Stimulated activated CD8-positive, alpha-beta memory T cell treated with anti-CD3 and anti-CD28 coated beads, Interleukin-2, amount 100 ng/mL, for 1 hour (primary cell): ENCODE results near the gene ONECUT1.

Experiments
- DNase-seq, 2 donors: peaks; one replicate each; pipeline ENCODE4 v3.0.0-alpha.2; 2020; ENCODE audit warnings: low read depth in 2 of 2

Gene ONECUT1

GRCh38 chr15:52796753-52797520 lies 6.8 kb upstream of the ONECUT1 start:
- DNase-seq, result no peak

- DNase-seq, result no peak
Measured at GRCh38 chr15:52796228-52796521, 6.0 kb upstream of the ONECUT1 start.

GRCh38 chr15:52795464-52796227 lies 5.5 kb upstream of the ONECUT1 start:
- DNase-seq, result no peak

GRCh38 chr15:52794665-52795463 lies 4.7 kb upstream of the ONECUT1 start:
- no peak for DNase-seq

- no peak for DNase-seq
Measured at GRCh38 chr15:52791776-52792175, 1.6 kb upstream of the ONECUT1 start.

- no peak for DNase-seq
Measured at GRCh38 chr15:52790941-52791751, 1.0 kb upstream of the ONECUT1 start.

GRCh38 chr15:52789601-52790168 lies 451 bp downstream of the ONECUT1 start:
- DNase-seq, result no peak

- DNase-seq, result no peak
Measured at GRCh38 chr15:52789008-52789600, 1.0 kb downstream of the ONECUT1 start.

GRCh38 chr15:52788099-52788986 lies 1.8 kb downstream of the ONECUT1 start:
- no peak for DNase-seq

- no peak for DNase-seq
Measured at GRCh38 chr15:52787549-52788098, 2.5 kb downstream of the ONECUT1 start.

GRCh38 chr15:52787123-52787503 lies 3.0 kb downstream of the ONECUT1 start:
- no peak for DNase-seq

- DNase-seq, result no peak
Measured at GRCh38 chr15:52786436-52787122, 3.6 kb downstream of the ONECUT1 start.

GRCh38 chr15:52785672-52786406 lies 4.3 kb downstream of the ONECUT1 start:
- DNase-seq, result no peak

GRCh38 chr15:52784799-52785671 lies 5.1 kb downstream of the ONECUT1 start:
- DNase-seq, result no peak

- no peak for DNase-seq
Measured at GRCh38 chr15:52783929-52784798, 6.0 kb downstream of the ONECUT1 start.

GRCh38 chr15:52783191-52783829 lies 6.8 kb downstream of the ONECUT1 start:
- DNase-seq, result no peak
